Measurements from ENCODE around the gene SLC24A3. TPM values are rescaled to one million over a fixed set of nuclear protein-coding genes. Genes with fewer than 3 reads are reported as not detected.
"Not testable (repeated sequence)": the region's sequence is repeated elsewhere in the genome, so short reads cannot be mapped to it uniquely, and the experiment has no call there.

Gene SLC24A3
- total RNA-seq, 2 donors from 2014 or later: 0.07 TPM; not detected in 1

DNA sequence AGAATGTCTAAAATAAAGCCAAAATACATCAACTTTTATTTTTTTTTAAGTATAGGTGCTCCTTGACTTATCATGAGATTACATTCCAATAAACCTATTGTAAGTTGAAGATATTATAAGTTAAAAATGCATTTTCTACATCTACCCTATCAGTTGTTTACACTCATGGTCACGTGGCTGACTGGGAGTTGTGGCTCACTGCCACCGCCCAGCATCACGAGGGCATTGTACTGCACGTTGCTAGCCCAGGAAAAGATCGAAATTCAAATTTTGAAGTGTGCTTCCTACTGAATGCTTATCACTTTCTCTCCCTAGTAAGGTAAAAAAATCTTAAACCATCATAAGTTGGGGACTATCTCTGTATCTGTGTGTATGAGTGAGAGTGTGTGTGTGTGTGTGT is 419.0 kb downstream of the SLC24A3 start:
- Mint-ChIP-seq H3K36me3 (ENCODE audit: insufficient read depth in 2 of 2) (peaks cover 8% of the 10 kb centered on the region in 2 donors), H3K4me1 (ENCODE audit: low read depth) (peaks cover 8% of the 10 kb centered on the region)

DNA sequence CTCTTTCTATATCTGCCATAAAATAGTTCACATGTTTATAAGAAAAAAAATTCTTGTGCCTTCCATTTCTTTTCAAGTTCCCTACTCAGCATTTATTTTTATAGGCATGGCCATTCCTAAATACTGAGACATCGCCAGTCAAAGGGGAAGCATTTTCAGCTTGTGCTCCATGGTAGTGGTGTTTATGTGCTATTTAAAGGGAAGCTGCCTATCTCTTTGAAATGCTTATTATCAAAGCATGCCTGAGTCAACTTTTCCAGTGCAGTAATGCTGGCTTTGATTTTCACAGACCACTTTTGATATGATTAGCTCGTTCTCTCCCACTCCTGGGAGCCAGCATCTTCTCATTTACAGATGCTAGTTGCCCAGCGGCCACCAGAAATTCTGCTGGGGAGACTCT is 421.5 kb downstream of the SLC24A3 start:
- H3K36me3 Mint-ChIP-seq (ENCODE audit: insufficient read depth in 2 of 2): peaks cover 2% of the 10 kb centered on the region in 2 donors
- peaks cover 5% of the 10 kb centered on the region for H3K27me3 Mint-ChIP-seq (ENCODE audit: low read depth)
- DNase-seq: no peak
- no peak overlapping the region for H3K4me3 Mint-ChIP-seq
- H3K27ac Mint-ChIP-seq: no peak overlapping the region
- ATAC-seq (replicated peaks in 1 of 2): no peak
- no peaks in the 10 kb centered on the region for H3K4me1 Mint-ChIP-seq (ENCODE audit: low read depth)
- H3K9me3 Mint-ChIP-seq: peaks cover 2 to 6% of the 10 kb centered on the region in 2 donors

More for the DNA sequence above, 419.0 kb downstream of the SLC24A3 start:
- DNase-seq (no peak), ATAC-seq (replicated peaks in 1 of 2) (no peak)
- no peak overlapping the region for H3K4me3 Mint-ChIP-seq
- no peak overlapping the region for H3K27ac Mint-ChIP-seq
- peaks cover 5 to 10% of the 10 kb centered on the region in 2 donors for H3K9me3 Mint-ChIP-seq
- peaks cover 21% of the 10 kb centered on the region for H3K27me3 Mint-ChIP-seq (ENCODE audit: low read depth)

DNA sequence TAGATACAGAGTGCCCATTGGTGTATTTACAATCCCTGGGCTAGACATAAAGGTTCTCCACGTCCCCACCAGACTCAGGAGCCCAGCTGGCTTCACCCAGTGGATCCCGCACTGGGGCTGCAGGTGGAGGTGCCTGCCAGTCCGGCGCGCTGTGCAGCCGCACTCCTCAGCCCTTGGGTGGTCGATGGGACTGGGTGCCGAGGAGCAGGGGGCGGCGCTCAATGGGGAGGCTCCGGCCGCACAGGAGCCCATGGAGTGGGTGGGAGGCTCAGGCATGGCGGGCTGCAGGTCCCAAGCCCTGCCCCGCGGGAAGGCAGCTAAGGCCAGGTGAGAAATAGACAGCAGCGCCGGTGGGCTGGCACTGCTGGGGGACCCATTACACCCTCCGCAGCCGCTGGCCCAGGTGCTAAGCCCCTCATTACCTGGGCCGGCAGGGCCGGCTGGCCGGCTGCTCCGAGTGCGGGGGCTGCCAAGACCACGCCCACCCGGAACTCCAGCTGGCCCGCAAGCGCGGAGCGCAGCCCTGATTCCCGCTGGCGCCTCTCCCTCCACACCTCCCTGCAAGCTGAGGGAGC is 427.1 kb downstream of the SLC24A3 start:
- not testable (repeated sequence) for ATAC-seq (replicated peaks in 1 of 2)

DNA sequence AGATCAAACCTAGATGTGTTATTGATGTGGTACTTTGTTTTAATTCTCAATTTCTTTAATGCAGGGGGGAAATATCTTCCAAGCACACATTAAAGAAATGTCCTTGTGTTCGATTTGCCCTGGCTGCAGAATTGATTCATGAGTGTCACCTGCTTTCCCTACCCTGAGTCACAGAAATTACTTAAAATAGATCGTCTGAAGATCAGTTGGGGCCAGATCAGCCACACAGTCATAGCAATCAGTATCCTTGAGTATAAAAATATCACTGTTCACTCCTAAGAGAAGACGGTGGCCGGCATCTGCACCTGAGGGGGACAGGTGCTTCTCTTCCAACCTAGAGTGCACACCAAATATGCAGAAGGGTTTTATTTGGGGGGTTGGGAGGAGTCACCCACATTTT is 430.4 kb downstream of the SLC24A3 start:
- Mint-ChIP-seq H3K4me1 (ENCODE audit: low read depth) (no peaks in the 10 kb centered on the region), H3K4me3 (no peak overlapping the region), H3K27ac (no peak overlapping the region), H3K9me3 (no peaks in the 10 kb centered on the region), H3K27me3 (ENCODE audit: low read depth) (no peaks in the 10 kb centered on the region), H3K36me3 (ENCODE audit: insufficient read depth in 2 of 2) (no peaks in the 10 kb centered on the region)
- DNase-seq (no peak), ATAC-seq (replicated peaks in 1 of 2) (no peak)

More for the DNA sequence above, 427.1 kb downstream of the SLC24A3 start:
- H3K9me3 Mint-ChIP-seq; H3K27ac Mint-ChIP-seq; H3K27me3 Mint-ChIP-seq (ENCODE audit: low read depth); H3K36me3 Mint-ChIP-seq (ENCODE audit: insufficient read depth in 2 of 2); H3K4me1 Mint-ChIP-seq (ENCODE audit: low read depth); DNase-seq; H3K4me3 Mint-ChIP-seq: not testable (repeated sequence)

DNA sequence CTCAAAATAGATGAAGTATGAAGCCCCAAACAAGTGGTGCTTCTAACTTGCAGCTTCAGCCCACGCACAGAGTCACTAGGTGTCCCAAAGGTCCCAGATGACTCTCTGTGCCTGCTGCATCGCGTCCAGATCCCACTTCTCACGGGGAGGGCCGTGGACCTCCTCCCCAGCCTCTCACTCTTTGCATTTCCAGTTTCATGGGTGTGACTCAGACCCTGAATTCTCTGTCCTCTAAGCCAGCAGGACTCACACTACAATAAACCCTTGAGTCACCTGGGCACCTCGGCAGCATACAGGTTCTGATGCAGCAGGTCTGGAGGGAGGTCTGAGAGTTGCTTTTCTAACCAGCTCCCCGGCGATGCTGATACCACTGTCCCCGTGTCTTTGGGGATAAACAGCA is 431.6 kb downstream of the SLC24A3 start:
- Mint-ChIP-seq H3K36me3 (ENCODE audit: insufficient read depth in 2 of 2) (no peaks in the 10 kb centered on the region), H3K27me3 (ENCODE audit: low read depth) (no peaks in the 10 kb centered on the region), H3K4me1 (ENCODE audit: low read depth) (no peaks in the 10 kb centered on the region), H3K9me3 (no peaks in the 10 kb centered on the region), H3K4me3 (no peak overlapping the region), H3K27ac (no peak overlapping the region)
- DNase-seq (no peak), ATAC-seq (replicated peaks in 1 of 2) (no peak)

DNA sequence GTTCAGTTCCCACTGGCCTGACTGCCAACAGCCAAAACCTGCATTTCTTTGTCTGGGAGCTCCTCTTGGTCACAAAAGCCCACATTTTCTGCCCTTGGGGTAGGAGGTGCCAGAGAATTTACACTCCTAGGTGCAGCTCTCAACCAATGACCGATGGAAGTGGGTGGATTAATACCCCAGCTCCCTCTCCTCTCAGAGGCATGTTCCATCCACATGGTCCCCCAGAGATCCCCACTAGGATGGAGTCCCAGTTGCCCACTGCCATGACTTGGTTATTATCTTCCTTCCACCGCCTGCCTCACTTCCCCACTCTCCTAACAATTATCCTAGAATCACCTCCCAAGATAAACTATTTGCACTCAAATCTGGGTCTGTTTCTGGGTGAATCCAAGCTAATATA is 434.5 kb downstream of the SLC24A3 start:
- Mint-ChIP-seq H3K36me3 (ENCODE audit: insufficient read depth in 2 of 2) (no peaks in the 10 kb centered on the region), H3K9me3 (peaks cover 0 to under 1% of the 10 kb centered on the region in 2 donors), H3K27me3 (ENCODE audit: low read depth) (peaks cover 5% of the 10 kb centered on the region), H3K4me3 (no peak overlapping the region), H3K27ac (no peak overlapping the region), H3K4me1 (ENCODE audit: low read depth) (no peaks in the 10 kb centered on the region)
- DNase-seq (no peak), ATAC-seq (replicated peaks in 1 of 2) (no peak)

DNA sequence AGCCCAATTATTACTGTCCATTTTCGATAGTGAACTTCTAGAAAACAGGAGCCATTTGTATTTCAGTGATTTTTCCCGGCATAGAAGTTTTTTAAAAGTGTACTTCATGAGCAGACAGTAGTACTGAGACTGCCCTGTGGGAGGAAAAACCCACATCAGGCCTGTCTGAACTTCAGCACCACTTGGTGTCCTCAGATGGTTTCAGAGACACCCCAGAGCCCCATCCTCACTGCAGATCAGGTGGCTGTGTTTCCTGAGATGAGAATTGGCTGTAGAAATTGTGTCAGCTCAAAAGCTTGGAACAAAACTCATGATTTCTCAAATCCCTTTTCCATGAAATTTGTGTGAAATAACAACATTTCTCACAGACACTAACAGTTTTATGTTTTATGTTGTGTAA is 435.6 kb downstream of the SLC24A3 start:
- Mint-ChIP-seq H3K4me3 (no peak overlapping the region), H3K36me3 (ENCODE audit: insufficient read depth in 2 of 2) (no peaks in the 10 kb centered on the region), H3K27me3 (ENCODE audit: low read depth) (peaks cover 5% of the 10 kb centered on the region), H3K4me1 (ENCODE audit: low read depth) (no peaks in the 10 kb centered on the region), H3K9me3 (peaks cover 0 to 2% of the 10 kb centered on the region in 2 donors), H3K27ac (no peak overlapping the region)
- DNase-seq (no peak), ATAC-seq (replicated peaks in 1 of 2) (no peak)

DNA sequence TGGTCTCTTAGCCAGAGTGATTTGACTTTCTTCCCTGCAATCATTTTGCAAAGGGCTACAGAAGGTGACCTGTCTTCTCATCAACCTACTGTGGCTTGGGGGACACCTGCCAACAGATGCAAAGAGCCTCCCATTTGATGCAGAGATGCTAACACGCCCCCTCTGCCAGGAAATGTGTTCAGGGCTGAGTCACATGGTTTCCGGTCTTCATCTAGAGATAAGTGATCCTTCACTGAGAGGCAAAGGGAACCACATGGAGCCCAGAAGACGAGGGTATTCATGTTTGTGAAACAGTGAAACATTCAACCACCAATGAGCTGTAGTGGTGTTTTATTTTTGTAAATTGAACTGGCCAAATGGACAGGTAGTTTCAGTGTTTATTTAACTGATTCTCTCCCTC is 436.6 kb downstream of the SLC24A3 start:
- no peak overlapping the region for H3K4me3 Mint-ChIP-seq
- H3K27ac Mint-ChIP-seq: no peak overlapping the region
- DNase-seq (no peak), ATAC-seq (replicated peaks in 1 of 2) (no peak)
- no peaks in the 10 kb centered on the region for H3K4me1 Mint-ChIP-seq (ENCODE audit: low read depth)
- H3K36me3 Mint-ChIP-seq (ENCODE audit: insufficient read depth in 2 of 2): no peaks in the 10 kb centered on the region
- H3K27me3 Mint-ChIP-seq (ENCODE audit: low read depth): peaks cover 5% of the 10 kb centered on the region
- H3K9me3 Mint-ChIP-seq: peaks cover 0 to 2% of the 10 kb centered on the region in 2 donors

DNA sequence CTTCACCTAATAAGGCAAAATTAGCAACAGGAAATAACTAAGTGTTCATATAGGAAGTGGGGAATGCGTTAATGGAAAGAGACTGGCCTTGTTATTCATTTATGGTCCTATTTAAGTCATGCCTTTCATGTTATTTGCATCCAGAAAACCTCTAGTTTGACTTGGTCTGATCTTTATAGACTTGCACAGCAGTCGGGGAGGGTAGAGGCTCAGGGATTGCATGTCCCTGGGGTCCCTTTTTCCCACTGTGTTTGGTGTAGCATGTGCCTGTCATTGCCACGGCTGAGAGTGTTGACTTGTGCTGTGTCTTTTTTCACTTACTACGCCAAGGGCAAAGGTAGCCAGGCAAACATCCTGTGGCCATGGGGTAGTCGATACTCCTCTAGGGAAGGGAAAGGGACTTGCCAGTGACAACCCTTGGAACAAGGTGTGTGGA is 440.2 kb downstream of the SLC24A3 start:
- no peak for DNase-seq
- peaks cover 8% of the 10 kb centered on the region for H3K27me3 Mint-ChIP-seq (ENCODE audit: low read depth)
- no peak overlapping the region for H3K4me3 Mint-ChIP-seq
- peaks cover 0 to 2% of the 10 kb centered on the region in 2 donors for H3K9me3 Mint-ChIP-seq
- H3K27ac Mint-ChIP-seq: no peak overlapping the region
- no peaks in the 10 kb centered on the region for H3K4me1 Mint-ChIP-seq (ENCODE audit: low read depth)
- no peaks in the 10 kb centered on the region for H3K36me3 Mint-ChIP-seq (ENCODE audit: insufficient read depth in 2 of 2)
- ATAC-seq (replicated peaks in 1 of 2): no peak

DNA sequence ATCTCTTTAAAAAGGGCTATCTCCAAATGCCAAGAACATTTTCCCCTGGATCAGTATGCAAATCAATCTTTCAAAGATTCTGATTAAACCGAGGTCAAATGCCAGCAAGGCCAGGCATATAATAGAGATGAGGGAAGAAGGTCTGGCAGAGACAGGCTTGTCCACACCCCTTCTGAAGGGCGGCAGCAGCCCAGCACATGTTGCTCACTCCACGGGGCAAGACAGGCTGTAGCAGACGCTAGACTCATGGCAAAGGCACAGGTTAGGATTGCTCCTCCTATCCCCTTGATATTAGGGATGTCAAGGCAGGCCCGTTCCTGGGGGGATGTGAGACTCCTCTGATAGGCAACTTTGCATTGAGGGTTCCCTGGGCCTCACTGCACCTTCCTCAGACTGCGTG is 440.9 kb downstream of the SLC24A3 start:
- H3K4me1 Mint-ChIP-seq (ENCODE audit: low read depth): no peaks in the 10 kb centered on the region
- H3K4me3 Mint-ChIP-seq: no peak overlapping the region
- H3K27me3 Mint-ChIP-seq (ENCODE audit: low read depth): peaks cover 14% of the 10 kb centered on the region
- no peak for ATAC-seq (replicated peaks in 1 of 2)
- peaks cover 0 to 2% of the 10 kb centered on the region in 2 donors for H3K9me3 Mint-ChIP-seq
- no peak overlapping the region for H3K27ac Mint-ChIP-seq
- DNase-seq: no peak
- H3K36me3 Mint-ChIP-seq (ENCODE audit: insufficient read depth in 2 of 2): no peaks in the 10 kb centered on the region

DNA sequence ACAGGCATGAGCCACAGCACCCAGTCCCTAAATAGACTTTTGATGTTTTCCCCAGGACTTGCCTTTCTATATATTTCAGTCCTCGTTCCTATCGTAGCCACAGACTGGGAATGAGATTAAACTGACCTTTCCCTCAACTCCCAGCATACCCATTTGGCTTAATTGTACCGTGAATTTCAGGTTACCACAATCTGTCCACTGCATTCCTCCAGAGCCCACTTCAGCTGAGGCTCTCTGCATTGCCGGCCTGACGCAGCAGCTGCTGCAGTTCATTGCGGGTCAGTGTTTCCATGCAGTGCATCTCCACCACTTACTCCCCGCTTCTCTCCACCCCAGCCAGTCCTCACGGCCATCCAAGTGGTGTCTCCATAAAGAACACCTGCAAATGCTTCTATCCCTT is 442.5 kb downstream of the SLC24A3 start:
- no peak overlapping the region for H3K4me3 Mint-ChIP-seq
- H3K4me1 Mint-ChIP-seq (ENCODE audit: low read depth): no peaks in the 10 kb centered on the region
- peaks cover 14% of the 10 kb centered on the region for H3K27me3 Mint-ChIP-seq (ENCODE audit: low read depth)
- peaks cover 0 to 2% of the 10 kb centered on the region in 2 donors for H3K9me3 Mint-ChIP-seq
- no peak for ATAC-seq (replicated peaks in 1 of 2)
- H3K36me3 Mint-ChIP-seq (ENCODE audit: insufficient read depth in 2 of 2): no peaks in the 10 kb centered on the region
- no peak overlapping the region for H3K27ac Mint-ChIP-seq
- DNase-seq: no peak

DNA sequence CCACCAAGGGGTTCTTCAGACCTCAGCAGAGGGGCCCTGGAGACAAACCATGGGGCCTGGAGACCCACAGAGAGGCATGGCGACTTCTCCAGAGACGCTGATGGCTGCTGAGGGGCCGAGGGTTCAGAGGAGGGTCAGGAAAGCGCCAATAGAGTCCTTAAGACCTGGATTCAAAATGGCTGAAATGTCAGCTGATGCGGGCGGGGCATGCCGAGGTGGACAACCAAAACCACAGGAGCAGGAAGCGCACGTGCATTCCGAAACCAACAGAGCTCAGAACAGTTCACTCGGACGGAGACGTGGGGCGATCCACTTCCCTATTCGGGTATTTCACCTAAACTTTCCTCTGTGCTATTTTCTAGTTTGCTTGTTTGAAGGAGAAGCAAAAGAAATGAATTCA is 445.7 kb downstream of the SLC24A3 start:
- peaks cover 25% of the 10 kb centered on the region for H3K27me3 Mint-ChIP-seq (ENCODE audit: low read depth)
- H3K36me3 Mint-ChIP-seq (ENCODE audit: insufficient read depth in 2 of 2): no peaks in the 10 kb centered on the region
- no peaks in the 10 kb centered on the region for H3K4me1 Mint-ChIP-seq (ENCODE audit: low read depth)
- H3K27ac Mint-ChIP-seq: no peak overlapping the region
- ATAC-seq (replicated peaks in 1 of 2) (no peak), DNase-seq (no peak)
- peak overlapping the region in 1 of 2 donors; percentile 9 for H3K4me3 Mint-ChIP-seq
- no peaks in the 10 kb centered on the region for H3K9me3 Mint-ChIP-seq

DNA sequence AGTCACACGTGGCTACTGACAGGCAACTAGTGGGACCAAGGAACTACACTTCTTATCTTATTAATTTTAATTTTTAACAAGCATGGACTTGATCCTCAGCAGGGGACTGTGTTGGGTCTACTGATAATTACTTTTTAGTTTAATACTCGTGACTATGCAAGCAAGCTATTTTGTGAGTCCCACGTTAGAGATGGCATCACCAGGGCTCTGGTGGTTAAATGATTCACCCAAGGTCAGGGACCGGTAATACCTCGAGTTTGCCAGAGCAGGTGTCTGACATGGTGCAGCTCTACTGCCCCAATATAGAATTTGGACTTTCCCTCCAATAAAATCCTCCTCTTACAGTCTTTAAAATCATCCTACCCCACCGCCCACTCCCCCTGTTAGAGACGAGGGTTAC is 447.0 kb downstream of the SLC24A3 start:
- ATAC-seq (replicated peaks in 1 of 2) (no peak), DNase-seq (no peak)
- Mint-ChIP-seq H3K9me3 (no peaks in the 10 kb centered on the region), H3K4me3 (no peak overlapping the region), H3K36me3 (ENCODE audit: insufficient read depth in 2 of 2) (no peaks in the 10 kb centered on the region), H3K27ac (no peak overlapping the region), H3K27me3 (ENCODE audit: low read depth) (peaks cover 38% of the 10 kb centered on the region), H3K4me1 (ENCODE audit: low read depth) (no peaks in the 10 kb centered on the region)

DNA sequence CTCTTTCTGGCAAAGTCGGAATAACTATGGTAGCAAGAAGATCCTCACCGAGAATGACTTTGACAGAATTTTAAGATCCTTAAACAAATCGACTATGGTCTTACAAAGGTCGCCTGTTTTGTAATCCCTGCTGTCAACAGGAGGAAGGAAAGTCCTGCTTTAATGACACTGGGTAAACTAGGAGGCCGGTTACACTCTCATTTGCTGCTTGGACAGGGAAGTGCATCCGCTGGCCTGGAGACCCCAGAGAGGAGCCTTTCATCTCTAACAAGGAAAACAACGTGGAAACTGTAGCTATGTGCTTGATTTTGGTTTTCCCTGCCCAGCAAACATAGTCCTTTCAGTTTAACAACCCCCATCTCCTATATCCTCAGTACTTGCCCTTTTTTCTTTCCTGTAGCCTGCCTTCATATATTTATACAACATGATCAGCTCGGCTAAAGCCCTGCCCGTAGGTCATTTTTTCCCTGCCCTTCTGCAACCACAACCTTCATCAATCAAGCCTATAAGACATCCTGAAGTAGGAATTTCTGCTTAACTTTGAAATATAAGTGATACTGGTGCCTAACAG is 448.5 kb downstream of the SLC24A3 start:
- no peaks in the 10 kb centered on the region for H3K36me3 Mint-ChIP-seq (ENCODE audit: insufficient read depth in 2 of 2)
- no peaks in the 10 kb centered on the region for H3K9me3 Mint-ChIP-seq
- no peak for ATAC-seq (replicated peaks in 1 of 2)
- H3K4me3 Mint-ChIP-seq: no peak overlapping the region
- no peaks in the 10 kb centered on the region for H3K4me1 Mint-ChIP-seq (ENCODE audit: low read depth)
- H3K27me3 Mint-ChIP-seq (ENCODE audit: low read depth): peaks cover 38% of the 10 kb centered on the region
- no peak overlapping the region for H3K27ac Mint-ChIP-seq
- DNase-seq: no peak
